SK-N-MC (cell line): ENCODE measurements around the gene GALR2.
"Not testable (repeated sequence)": the region's sequence is repeated elsewhere in the genome, so short reads cannot be mapped to it uniquely, and the experiment has no call there.

Source experiments
- DNase-seq: peaks from one replicate; pipeline ENCODE4 v3.0.0-alpha.2; 2011; ENCODE audit warnings: low read depth, low spot score
- H3K27ac ChIP-seq: fragments of 200-600 bp; sonication (generic); 2 replicates; pipeline ENCODE4 v1.5.1; 2016; ENCODE audit warnings: mixed run types
- H3K36me3 ChIP-seq: fragments of 200-600 bp; sonication (generic); 2 replicates; pipeline ENCODE4 v1.6.1; 2017; ENCODE audit warnings: antibody characterized with exemption, low read length, mixed read lengths; ENCODE audit not compliant: insufficient read depth
- H3K4me3 ChIP-seq: fragments of 200-600 bp; sonication (generic); 2 replicates; pipeline ENCODE4 v1.5.1; 2016
- H3K9ac ChIP-seq: fragments of 200-600 bp; sonication (generic); 2 replicates; pipeline ENCODE4 v1.8.0; 2017; ENCODE audit warnings: mixed run types, mixed read lengths; ENCODE audit not compliant: insufficient read length
- H3K9me3 ChIP-seq: fragments of 200-600 bp; sonication (generic); 2 replicates; pipeline ENCODE4 v1.6.1; 2017; ENCODE audit warnings: low read depth, mild to moderate bottlenecking, antibody characterized with exemption, low read length, moderate library complexity, mixed read lengths
- EZH2 ChIP-seq: fragments of 200-600 bp; sonication (generic); IDR thresholded peaks from one replicate; pipeline ENCODE4 v1.6.1; 2017; ENCODE audit warnings: antibody characterized with exemption
- FOXP2 ChIP-seq: optimal IDR thresholded peaks from 2 replicates; pipeline ENCODE3; 2011; ENCODE audit warnings: mild to moderate bottlenecking, moderate library complexity; ENCODE audit not compliant: insufficient read depth; ENCODE audit errors: extremely low read length, control extremely low read depth
- POLR2AphosphoS5 ChIP-seq: IDR thresholded peaks from 2 replicates; pipeline ENCODE4 v1.6.1; 2012; ENCODE audit warnings: mild to moderate bottlenecking, low read depth, low read length, borderline replicate concordance

The GALR2 gene

GRCh38 chr17:76076146-76076764 lies 1.7 kb downstream of the GALR2 start:
- no peak for TF ChIP-seq POLR2AphosphoS5
- no peak for TF ChIP-seq EZH2
- no peak for TF ChIP-seq FOXP2
- Histone ChIP-seq H3K9ac (no peak overlapping the region), H3K27ac (no peak overlapping the region), H3K36me3 (no peaks in the 10 kb centered on the region), H3K9me3 (no peaks in the 10 kb centered on the region), H3K4me3 (no peak overlapping the region)
- no peak for DNase-seq

- no peak for DNase-seq
- Histone ChIP-seq H3K9me3 (no peaks in the 10 kb centered on the region), H3K36me3 (no peaks in the 10 kb centered on the region), H3K9ac (no peak overlapping the region), H3K27ac (no peak overlapping the region), H3K4me3 (no peak overlapping the region)
- TF ChIP-seq POLR2AphosphoS5 (no peak), EZH2 (peak; percentile 75)
Observed at GRCh38 chr17:76076765-76077583, 2.4 kb downstream of the GALR2 start.

GRCh38 chr17:76077584-76078110 lies 3.1 kb downstream of the GALR2 start:
- TF ChIP-seq POLR2AphosphoS5 (no peak), EZH2 (no peak), FOXP2 (no peak)
- no peak overlapping the region for H3K4me3 ChIP-seq
- DNase-seq = no peak

GRCh38 chr17:76078370-76078769 lies 3.8 kb downstream of the GALR2 start:
- DNase-seq, H3K27ac ChIP-seq, H3K36me3 ChIP-seq, H3K9me3 ChIP-seq, H3K9ac ChIP-seq, H3K4me3 ChIP-seq: not testable (repeated sequence)

More at GRCh38 chr17:76077584-76078110, 3.1 kb downstream of the GALR2 start:
- Histone ChIP-seq H3K9ac (no peak overlapping the region), H3K27ac (no peak overlapping the region), H3K9me3 (no peaks in the 10 kb centered on the region), H3K36me3 (no peaks in the 10 kb centered on the region)

GRCh38 chr17:76078860-76079534 lies 4.4 kb downstream of the GALR2 start, which contains the start of gene ZACN:
Gene ZACN (plus strand): TSS chr17:76079182. CDS start chr17:76079265, 83 bp downstream.
- Histone ChIP-seq H3K9me3 (no peaks in the 10 kb centered on the region), H3K4me3 (peak within 1 kb of the TSS; percentile 51), H3K9ac (no peak within 1 kb of the TSS), H3K27ac (no peak within 1 kb of the TSS), H3K36me3 (peaks cover 3% of the 10 kb centered on the region; the same call in 1 of the 2 replicates)
- no peak; the same call in 1 of the 2 replicates for TF ChIP-seq POLR2AphosphoS5
- no peak for TF ChIP-seq FOXP2
- TF ChIP-seq EZH2 = no peak
- no peak for DNase-seq

GRCh38 chr17:76079535-76079955 lies 5.0 kb downstream of the GALR2 start:
- Histone ChIP-seq H3K36me3 (peaks cover 7% of the 10 kb centered on the region; the same call in 1 of the 2 replicates), H3K4me3 (peak overlapping the region; percentile 51), H3K27ac (no peak overlapping the region), H3K9ac (no peak overlapping the region), H3K9me3 (no peaks in the 10 kb centered on the region)
- TF ChIP-seq EZH2 (no peak), POLR2AphosphoS5 (no peak), FOXP2 (no peak)
- no peak for DNase-seq

- H3K9me3 ChIP-seq = no peaks in the 10 kb centered on the region
- no peak overlapping the region for H3K9ac ChIP-seq
- DNase-seq = no peak
Observed at GRCh38 chr17:76079956-76080767, 5.6 kb downstream of the GALR2 start.

More at GRCh38 chr17:76079956-76080767, 5.6 kb downstream of the GALR2 start:
- peak overlapping the region; percentile 51 for H3K4me3 ChIP-seq
- TF ChIP-seq POLR2AphosphoS5 = peak; percentile 18; the same call in 1 of the 2 replicates
- TF ChIP-seq EZH2 = no peak
- H3K36me3 ChIP-seq = peaks cover 12% of the 10 kb centered on the region; the same call in 1 of the 2 replicates
- no peak overlapping the region for H3K27ac ChIP-seq
